Kidney epithelial cell (primary cell): ENCODE data around the gene DYRK1B. TPM values are rescaled to one million over a fixed set of nuclear protein-coding genes. Genes with fewer than 3 reads are reported as not detected.

Source experiments
- DNase-seq: peaks from one replicate; pipeline ENCODE4 v3.0.0-alpha.2; 2010; ENCODE audit warnings: low read depth
- H3K27me3 ChIP-seq: 2 replicates; pipeline ENCODE4 v1.6.0; 2011; ENCODE audit warnings: low read length; ENCODE audit not compliant: control insufficient read depth, insufficient read depth
- H3K36me3 ChIP-seq: 2 replicates; pipeline ENCODE4 v1.5.1; 2011; ENCODE audit warnings: low read length; ENCODE audit not compliant: control insufficient read depth, insufficient read depth
- H3K4me3 ChIP-seq: 2 replicates; pipeline ENCODE4 v1.5.1; 2011; ENCODE audit warnings: low read depth, mild to moderate bottlenecking, control low read depth, low read length
- CTCF ChIP-seq: IDR thresholded peaks from 2 replicates; pipeline ENCODE4 v1.5.1; 2011; ENCODE audit warnings: mild to moderate bottlenecking, moderate library complexity, low read length, control low read depth, inconsistent platforms; ENCODE audit not compliant: insufficient read depth, poor library complexity, severe bottlenecking
- total RNA-seq: library from RNA; depleted of rRNA; stranded (reverse); fragments of >200 nt; gene quantifications from 2 replicates; pipeline ENCODE4 v1.2.3, GENCODE V29; 2015

DYRK1B gene
- total RNA-seq, 1 donor from 2014 or later: 19.3 TPM

- DNase-seq: no peak
- no peak for TF ChIP-seq CTCF
- H3K27me3 ChIP-seq: peaks cover 2% of the 10 kb centered on the region
- no peaks in the 10 kb centered on the region for H3K36me3 ChIP-seq
- H3K4me3 ChIP-seq: no peak overlapping the region
Observed at GRCh38 chr19:39797083-39797482, 36.9 kb downstream of the DYRK1B start.

GRCh38 chr19:39796000-39796498 lies 37.9 kb downstream of the DYRK1B start:
- Histone ChIP-seq H3K27me3 (peaks cover 2% of the 10 kb centered on the region), H3K4me3 (no peak overlapping the region), H3K36me3 (no peaks in the 10 kb centered on the region)
- no peak for DNase-seq
- no peak for TF ChIP-seq CTCF

- Histone ChIP-seq H3K4me3 (no peak overlapping the region), H3K36me3 (no peaks in the 10 kb centered on the region), H3K27me3 (peaks cover 2% of the 10 kb centered on the region)
- DNase-seq: no peak
- no peak for TF ChIP-seq CTCF
Observed at GRCh38 chr19:39795001-39795400, 39.0 kb downstream of the DYRK1B start.

- Histone ChIP-seq H3K4me3 (no peak overlapping the region), H3K27me3 (peaks cover 2% of the 10 kb centered on the region), H3K36me3 (no peaks in the 10 kb centered on the region)
- TF ChIP-seq CTCF: peak; percentile 96
- peak; percentile 18 for DNase-seq
Observed at GRCh38 chr19:39792999-39793546, 40.9 kb downstream of the DYRK1B start.

GRCh38 chr19:39788244-39788643 lies 45.7 kb downstream of the DYRK1B start:
- H3K4me3 ChIP-seq: no peak overlapping the region
- no peak for DNase-seq
- no peaks in the 10 kb centered on the region for H3K27me3 ChIP-seq
- no peak for TF ChIP-seq CTCF
- H3K36me3 ChIP-seq: no peaks in the 10 kb centered on the region

- H3K27me3 ChIP-seq: no peaks in the 10 kb centered on the region
- no peaks in the 10 kb centered on the region for H3K36me3 ChIP-seq
- TF ChIP-seq CTCF: no peak
- no peak overlapping the region for H3K4me3 ChIP-seq
- no peak for DNase-seq
Observed at GRCh38 chr19:39780894-39781293, 53.1 kb downstream of the DYRK1B start.
